Ovary (tissue), 9 donors: Measurements from ENCODE around the gene ABHD17A. TPM values are rescaled to one million over a fixed set of nuclear protein-coding genes. Genes with fewer than 3 reads are reported as not detected.
"Not testable (repeated sequence)": the region's sequence is repeated elsewhere in the genome, so short reads cannot be mapped to it uniquely, and the experiment has no call there.

Experiments used
- DNase-seq, 5 donors: peaks; one replicate each; pipeline ENCODE4 v3.0.0-alpha.2; 2019 to 2020
- H3K27ac ChIP-seq, 2 donors: fragments of 200-600 bp; one replicate each; pipeline versions ENCODE4 v1.5.1 to v1.8.0; 2019 to 2022
- H3K27me3 ChIP-seq: fragments of 200-600 bp; one replicate; pipeline ENCODE4 v1.8.0; 2022
- H3K36me3 ChIP-seq: fragments of 200-600 bp; sonication (generic); one replicate; pipeline ENCODE4 v1.5.1; 2019
- H3K4me1 ChIP-seq: one replicate; pipeline ENCODE4 v1.8.1; 2013; ENCODE audit warnings: mild to moderate bottlenecking, moderate library complexity; ENCODE audit not compliant: insufficient read depth
- H3K4me3 ChIP-seq: fragments of 200-600 bp; sonication (generic); one replicate; pipeline ENCODE4 v1.5.1; 2017
- H3K9me3 ChIP-seq, 2 donors: fragments of 200-600 bp in 1 of 2; sonication (generic) in 1 of 2; one replicate each; pipeline versions ENCODE4 v1.5.1 to v1.8.1; 2013 to 2019; ENCODE audit warnings: mild to moderate bottlenecking in 1 of 2, moderate library complexity in 1 of 2
- CTCF ChIP-seq, 3 donors: fragments of 450-650 bp in 2 of 3; fragments of 200-600 bp in 1 of 3; IDR thresholded peaks; one replicate each; pipeline versions ENCODE4 v1.5.1 to v1.8.0; 2016 to 2022; ENCODE audit warnings: antibody characterized with exemption in 3 of 3, mild to moderate bottlenecking in 1 of 3
- EP300 ChIP-seq: sonication (generic); formaldehyde crosslinking; IDR thresholded peaks from one replicate; pipeline ENCODE4 v1.6.1; 2017; ENCODE audit warnings: antibody characterized with exemption
- POLR2A ChIP-seq: fragments of 450-650 bp; IDR thresholded peaks from one replicate; pipeline ENCODE4 v1.6.1; 2017; ENCODE audit warnings: antibody characterized with exemption, mild to moderate bottlenecking, moderate library complexity
- WGBS, 3 donors: extraction: QIAGEN DNeasy Blood & Tissue Kit in 1 of 3; methylation state at CpG; one replicate each; pipeline versions ENCODE4 v1.1.5 to v1.1.7; 2013 to 2017; 5-methylcytosine and 5-hydroxymethylcytosine counted together
- intact Hi-C, 4 donors: fragments of 100-400 bp; cut with DNase I; formaldehyde crosslinking; loops; one replicate each; pipeline versions ENCODE4 v1.11.0 to v1.15.1; 2022 to 2023
- polyA plus RNA-seq, 2 donors: library from polyadenylated mRNA; stranded (reverse); fragments of 200-250 nt in 1 of 2; fragments of 350-450 nt in 1 of 2; fragmentation: Illumina TruSeq in 1 of 2; extraction: RNeasy Lipid Tissue Mini Kit (QIAGEN cat#74804) in 1 of 2; gene quantifications; one replicate each; pipeline ENCODE4 v1.2.3, GENCODE V29; 2013 to 2014
- total RNA-seq, 7 donors: library from RNA; depleted of rRNA in 2 of 7; stranded (reverse); fragments of >200 nt in 2 of 7; fragmentation: NEBNext Ultra II Directional in 3 of 7; extraction: Animal tissue kit (Norgen Biotek cat#: 25700) in 3 of 7; gene quantifications; one replicate each; pipeline versions ENCODE4 v1.1.0 to v1.2.4, GENCODE V29; 2016 to 2023
- donor health status: DM: no; HTN: no; CAD: no; lungs with moderate emphysema.
- donor health status: DM: no; HTN: no; CAD: no.
- donor health status: Bipolar disorder and iron deficiency.
- donor health status: DM: yes; HTN: yes; CAD: no.
- donor health status: DM: no; HTN: no; CAD: no.
- donor health status: DM: yes; HTN: yes; CAD: no.

ABHD17A gene
- total and polyA plus RNA-seq, 9 donors = 0.57 to 87.3 (median 65.4) TPM

DNA sequence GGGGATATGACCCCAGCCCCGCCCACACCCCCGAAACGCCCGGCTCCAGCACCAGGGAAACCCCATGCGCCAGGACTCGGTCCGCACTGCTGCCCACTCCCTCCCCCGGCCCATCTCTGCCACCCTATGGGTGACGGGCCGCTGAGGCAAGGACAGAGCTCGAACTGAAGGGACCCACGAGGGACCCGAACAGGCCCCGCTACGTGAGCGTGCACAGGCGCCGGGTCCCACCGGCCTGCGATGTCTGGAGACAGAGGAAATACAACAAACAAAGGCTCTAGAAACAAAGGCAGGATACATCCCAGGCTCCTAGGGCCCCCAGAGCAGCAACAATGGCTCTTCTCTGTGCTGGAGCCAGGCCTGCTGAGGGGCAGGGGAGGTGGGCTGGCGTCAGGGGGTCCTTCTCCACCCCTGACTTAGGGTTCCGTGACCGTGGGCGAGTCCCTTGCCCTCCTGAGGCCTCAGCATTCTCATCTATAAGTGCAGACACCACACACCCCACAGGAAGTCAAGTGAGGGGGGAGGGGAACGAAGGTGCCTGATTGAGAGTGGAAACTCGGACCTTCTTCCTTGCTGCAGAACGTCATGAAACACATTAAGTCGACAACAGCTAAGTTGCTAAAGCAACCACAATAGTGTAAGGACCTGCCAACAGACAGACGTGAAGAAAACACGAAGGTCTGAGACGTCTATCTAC is 3.1 kb downstream of the ABHD17A start:
- H3K36me3 ChIP-seq = no peaks in the 10 kb centered on the region
- WGBS, 3 donors = 71 to 78% (median 75%) methylated on average over 29 to 31 of the region's 31 CpGs
- TF ChIP-seq CTCF (IDR thresholded peaks at IDR 0.05) = no peak
- no peak for TF ChIP-seq POLR2A
- TF ChIP-seq EP300 = no peak
- peaks cover 24% of the 10 kb centered on the region for H3K4me1 ChIP-seq
- no peaks in the 10 kb centered on the region for H3K27me3 ChIP-seq
- no peak overlapping the region for H3K4me3 ChIP-seq
- intact Hi-C loops = no loop called here
- no peaks in the 10 kb centered on the region for H3K9me3 ChIP-seq
- H3K27ac ChIP-seq = no peak overlapping the region
- DNase-seq = peak in 1 of 5 donors; percentile 34

DNA sequence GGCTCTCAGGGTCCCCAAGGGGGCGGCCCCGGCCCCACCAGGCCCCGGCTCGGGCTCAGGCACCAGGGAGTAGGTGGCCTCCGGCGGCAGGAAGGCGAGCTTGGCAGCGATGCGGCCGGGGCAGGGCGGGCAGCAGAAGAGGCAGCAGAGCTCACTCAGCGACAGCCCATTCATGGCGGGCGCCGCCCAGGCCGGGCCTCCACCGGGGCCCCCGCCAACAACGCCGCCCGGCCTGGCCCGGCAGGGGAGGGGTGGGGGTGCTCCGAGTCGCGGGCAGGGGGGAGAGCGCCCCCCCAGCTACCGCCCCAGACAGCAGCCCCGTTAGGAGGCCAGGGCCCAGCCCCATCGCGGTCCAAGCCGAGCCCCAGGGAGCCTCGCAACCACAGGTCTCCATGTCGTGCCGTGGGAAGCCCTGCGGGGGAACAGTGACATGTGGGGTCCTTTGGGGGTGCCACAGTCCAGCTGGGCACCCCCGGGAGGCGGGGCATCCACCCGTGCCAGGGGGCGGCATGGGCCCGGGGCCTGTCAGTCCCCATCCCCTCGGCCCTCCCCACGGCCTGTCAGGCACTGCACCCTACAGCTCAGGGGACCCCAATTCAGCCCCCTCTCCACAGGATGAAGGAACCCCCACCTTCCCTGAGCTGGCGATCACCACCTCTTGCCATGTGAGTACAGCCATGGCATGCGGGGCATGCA is 3.8 kb downstream of the ABHD17A start:
- H3K36me3 ChIP-seq, H3K27ac ChIP-seq, H3K4me3 ChIP-seq, H3K9me3 ChIP-seq, H3K27me3 ChIP-seq, intact Hi-C loops, DNase-seq: not testable (repeated sequence)
- H3K4me1 ChIP-seq = peaks cover 23% of the 10 kb centered on the region
- 70 to 79% (median 71%) methylated on average over 15 to 39 of the region's 44 CpGs for WGBS, 3 donors

DNA sequence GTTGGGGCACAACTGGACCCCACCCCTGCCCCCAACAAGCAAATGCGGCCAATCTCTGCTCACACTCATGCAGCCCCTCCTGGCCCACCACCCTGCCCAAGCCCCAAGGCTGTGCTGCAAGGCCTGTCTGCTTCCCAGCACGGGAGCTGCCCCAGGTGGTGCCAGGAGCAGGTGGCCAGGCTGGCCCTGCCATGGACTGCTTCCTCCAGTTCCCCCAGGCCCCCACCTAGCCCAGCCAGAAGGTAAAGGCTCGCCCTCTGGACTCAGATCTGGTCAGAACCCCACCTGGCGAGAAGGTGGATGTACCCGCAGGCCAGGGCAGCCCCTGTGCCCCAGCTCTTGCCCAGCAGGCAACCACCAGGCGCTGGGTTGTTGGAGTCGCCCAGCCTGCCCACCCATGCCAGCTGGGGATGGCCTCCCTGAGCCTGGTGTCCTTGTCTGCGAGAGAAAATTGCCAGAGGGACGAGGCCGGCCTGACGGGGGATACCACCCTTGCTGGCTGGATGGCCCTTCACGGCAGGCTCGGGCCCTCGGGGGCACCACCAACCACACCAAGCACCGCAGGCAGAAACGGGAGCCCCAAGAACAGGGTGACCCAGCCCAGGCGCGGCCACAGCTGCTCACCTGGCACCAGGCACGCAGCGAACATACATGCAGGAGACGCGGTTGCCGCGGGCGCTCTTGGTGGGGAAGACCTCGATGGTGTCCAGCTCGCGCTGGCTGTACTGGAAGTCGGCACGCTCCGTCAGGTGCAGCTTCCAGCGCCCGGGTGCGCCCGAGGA is 4.5 kb downstream of the ABHD17A start:
- Histone ChIP-seq H3K36me3 (no peaks in the 10 kb centered on the region), H3K4me3 (no peak overlapping the region), H3K27ac (no peak overlapping the region), H3K9me3 (no peaks in the 10 kb centered on the region), H3K27me3 (no peaks in the 10 kb centered on the region), H3K4me1 (peaks cover 20% of the 10 kb centered on the region)
- peak in 1 of 5 donors; percentile 30 for DNase-seq
- intact Hi-C loops = no loop called here
- 83 to 90% (median 85%) methylated on average over 17 to 28 of the region's 35 CpGs for WGBS, 3 donors
- TF ChIP-seq POLR2A = no peak
- TF ChIP-seq CTCF (IDR thresholded peaks at IDR 0.05) = no peak
- no peak for TF ChIP-seq EP300

- H3K36me3 ChIP-seq, H3K9me3 ChIP-seq, H3K27ac ChIP-seq, DNase-seq, intact Hi-C loops, H3K27me3 ChIP-seq, H3K4me3 ChIP-seq: not testable (repeated sequence)
- H3K4me1 ChIP-seq = peaks cover 19% of the 10 kb centered on the region
- WGBS, 3 donors = 78 to 89% (median 81%) methylated on average over 15 to 17 of the region's 17 CpGs
Measured at GRCh38 chr19:1879982-1880381, 5.3 kb downstream of the ABHD17A start.

- H3K27ac ChIP-seq, intact Hi-C loops, DNase-seq, H3K27me3 ChIP-seq, H3K9me3 ChIP-seq, H3K36me3 ChIP-seq, H3K4me3 ChIP-seq: not testable (repeated sequence)
- H3K4me1 ChIP-seq = peaks cover 16% of the 10 kb centered on the region
- WGBS, 3 donors = 78 to 87% (median 81%) methylated on average over 7 to 8 of the region's 8 CpGs
Measured at GRCh38 chr19:1878583-1878982, 6.7 kb downstream of the ABHD17A start.

DNA sequence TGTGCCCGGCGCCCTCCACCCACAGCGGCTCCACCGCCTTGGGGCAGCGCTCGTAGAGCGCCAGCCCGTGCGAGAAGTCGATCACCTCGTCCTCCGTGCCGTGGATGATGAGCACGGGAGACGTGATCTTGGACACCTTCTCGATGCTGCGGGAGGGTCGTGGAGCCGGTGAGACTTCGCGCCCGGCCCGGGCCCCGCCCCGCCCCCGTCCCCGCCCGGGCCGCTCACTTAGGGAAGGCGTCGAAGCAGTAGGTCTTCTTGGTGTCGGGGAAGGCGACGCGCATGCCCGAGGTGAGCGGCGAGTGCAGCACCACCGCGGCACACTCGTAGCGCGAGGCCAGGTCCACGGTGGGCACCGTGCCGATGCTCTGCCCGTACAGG is 8.0 kb downstream of the ABHD17A start:
- DNase-seq = peak in 1 of 5 donors; percentile 29
- H3K36me3 ChIP-seq, H3K27ac ChIP-seq, intact Hi-C loops, H3K27me3 ChIP-seq, H3K4me3 ChIP-seq, H3K9me3 ChIP-seq: not testable (repeated sequence)
- H3K4me1 ChIP-seq = peaks cover 15% of the 10 kb centered on the region
- 73 to 77% (median 76%) methylated on average over 25 to 41 of the region's 47 CpGs for WGBS, 3 donors
